ENCODE results near the gene RNASET2.

RNASET2 gene

GRCh38 chr6:166932116-166932515, 24.2 kb downstream of the RNASET2 start:
- H3K9ac ChIP-seq (ENCODE audit: low read length): no peak overlapping the region
- no peak overlapping the region for H4K8ac ChIP-seq (ENCODE audit: low read depth, low read length)
- no peak overlapping the region for H4K12ac ChIP-seq (ENCODE audit: low read depth, low read length)
- H3K18ac ChIP-seq (ENCODE audit: low read length): no peak overlapping the region
- H3K27ac ChIP-seq (ENCODE audit: low read depth, low read length): no peak overlapping the region
- H3K79me1 ChIP-seq (ENCODE audit: low read length): no peaks in the 10 kb centered on the region
- DNase-seq: no peak
- H2BK12ac ChIP-seq (ENCODE audit: low read length): no peak overlapping the region
- H3K4ac ChIP-seq (ENCODE audit: low read depth, low read length): no peak overlapping the region
- no peaks in the 10 kb centered on the region for H3K36me3 ChIP-seq (ENCODE audit: control insufficient read depth in 1 of 2, insufficient read depth in 2 of 2, low read length in 2 of 2)
- H3K14ac ChIP-seq (ENCODE audit: low read length): no peak overlapping the region
- H3K4me3 ChIP-seq (ENCODE audit: low read depth, low read length): no peak overlapping the region
- no peak overlapping the region for H3K23ac ChIP-seq (ENCODE audit: low read length)
- WGBS (ENCODE audit: extremely low coverage, insufficient coverage, insufficient read length): no CpG with 5 or more reads among the region's 6 CpGs
- no peak overlapping the region for H4K91ac ChIP-seq (ENCODE audit: low read depth, low read length)
- H2BK120ac ChIP-seq (ENCODE audit: insufficient read depth, low read length, poor library complexity): no peak overlapping the region
- no peak overlapping the region for H2AFZ ChIP-seq (ENCODE audit: insufficient read depth, low read length, poor library complexity)
- no peak overlapping the region for H2BK5ac ChIP-seq (ENCODE audit: low read depth, low read length, poor library complexity)
- H2AK5ac ChIP-seq (ENCODE audit: low read length): no peak overlapping the region
- H3K4me2 ChIP-seq (ENCODE audit: low read length): no peak overlapping the region
- H3K27me3 ChIP-seq (ENCODE audit: insufficient read depth, low read length): no peaks in the 10 kb centered on the region
- H3K79me2 ChIP-seq (ENCODE audit: control insufficient read depth, insufficient read depth, low read length, poor library complexity): no peaks in the 10 kb centered on the region
- peaks cover 6% of the 10 kb centered on the region for H3K9me3 ChIP-seq (ENCODE audit: insufficient read depth, low read depth, low read length)
- H3K4me1 ChIP-seq (ENCODE audit: control insufficient read depth in 1 of 2, insufficient read depth in 2 of 2, low read length in 2 of 2): no peaks in the 10 kb centered on the region

GRCh38 chr6:166931426-166931970, 24.9 kb downstream of the RNASET2 start:
- Histone ChIP-seq H2BK120ac (ENCODE audit: insufficient read depth, low read length, poor library complexity) (no peak overlapping the region), H4K91ac (ENCODE audit: low read depth, low read length) (no peak overlapping the region), H2BK12ac (ENCODE audit: low read length) (no peak overlapping the region), H3K4me2 (ENCODE audit: low read length) (no peak overlapping the region), H3K4me1 (ENCODE audit: control insufficient read depth in 1 of 2, insufficient read depth in 2 of 2, low read length in 2 of 2) (no peaks in the 10 kb centered on the region), H3K14ac (ENCODE audit: low read length) (no peak overlapping the region), H3K36me3 (ENCODE audit: control insufficient read depth in 1 of 2, insufficient read depth in 2 of 2, low read length in 2 of 2) (no peaks in the 10 kb centered on the region), H2AFZ (ENCODE audit: insufficient read depth, low read length, poor library complexity) (no peak overlapping the region), H2BK5ac (ENCODE audit: low read depth, low read length, poor library complexity) (no peak overlapping the region), H3K27me3 (ENCODE audit: insufficient read depth, low read length) (no peaks in the 10 kb centered on the region), H3K79me1 (ENCODE audit: low read length) (no peaks in the 10 kb centered on the region), H4K8ac (ENCODE audit: low read depth, low read length) (no peak overlapping the region), H3K4ac (ENCODE audit: low read depth, low read length) (no peak overlapping the region), H3K9ac (ENCODE audit: low read length) (no peak overlapping the region), H3K27ac (ENCODE audit: low read depth, low read length) (no peak overlapping the region), H3K18ac (ENCODE audit: low read length) (no peak overlapping the region), H3K4me3 (ENCODE audit: low read depth, low read length) (no peak overlapping the region), H2AK5ac (ENCODE audit: low read length) (no peak overlapping the region), H3K9me3 (ENCODE audit: insufficient read depth, low read depth, low read length) (peaks cover 6% of the 10 kb centered on the region), H3K23ac (ENCODE audit: low read length) (no peak overlapping the region), H4K12ac (ENCODE audit: low read depth, low read length) (no peak overlapping the region), H3K79me2 (ENCODE audit: control insufficient read depth, insufficient read depth, low read length, poor library complexity) (no peaks in the 10 kb centered on the region)
- WGBS (ENCODE audit: extremely low coverage, insufficient coverage, insufficient read length): no CpG with 5 or more reads among the region's 14 CpGs
- DNase-seq: no peak

DNA sequence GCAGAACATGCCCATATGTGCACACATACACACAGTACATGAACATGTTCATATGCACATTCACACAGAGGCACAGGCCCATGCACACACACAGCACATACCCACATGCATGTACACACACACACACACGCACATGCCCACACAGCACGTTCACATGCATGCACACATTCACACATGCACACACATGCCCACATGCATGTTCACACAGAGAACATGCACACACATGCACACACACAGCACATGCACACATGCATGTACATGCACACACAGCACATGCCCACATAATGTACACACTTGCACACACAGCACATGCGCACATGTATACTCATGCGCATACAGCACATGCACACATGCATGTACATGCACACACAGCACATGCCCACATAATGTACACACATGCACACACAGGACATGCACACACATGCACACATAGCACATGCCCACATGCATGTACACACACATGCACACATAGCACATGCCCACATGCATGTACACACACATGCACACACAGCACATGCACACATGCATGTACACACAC, 25.9 kb downstream of the RNASET2 start:
- Histone ChIP-seq H3K9ac (ENCODE audit: low read length) (no peak overlapping the region), H3K79me1 (ENCODE audit: low read length) (no peaks in the 10 kb centered on the region), H2AFZ (ENCODE audit: insufficient read depth, low read length, poor library complexity) (no peak overlapping the region), H3K4ac (ENCODE audit: low read depth, low read length) (no peak overlapping the region), H3K27ac (ENCODE audit: low read depth, low read length) (no peak overlapping the region), H2BK120ac (ENCODE audit: insufficient read depth, low read length, poor library complexity) (no peak overlapping the region), H3K4me1 (ENCODE audit: control insufficient read depth in 1 of 2, insufficient read depth in 2 of 2, low read length in 2 of 2) (no peaks in the 10 kb centered on the region), H2AK5ac (ENCODE audit: low read length) (no peak overlapping the region), H3K79me2 (ENCODE audit: control insufficient read depth, insufficient read depth, low read length, poor library complexity) (no peaks in the 10 kb centered on the region), H3K27me3 (ENCODE audit: insufficient read depth, low read length) (no peaks in the 10 kb centered on the region), H4K91ac (ENCODE audit: low read depth, low read length) (no peak overlapping the region), H2BK12ac (ENCODE audit: low read length) (no peak overlapping the region), H3K9me3 (ENCODE audit: insufficient read depth, low read depth, low read length) (peaks cover 6% of the 10 kb centered on the region), H3K4me2 (ENCODE audit: low read length) (no peak overlapping the region), H4K8ac (ENCODE audit: low read depth, low read length) (no peak overlapping the region), H4K12ac (ENCODE audit: low read depth, low read length) (no peak overlapping the region), H3K23ac (ENCODE audit: low read length) (peak overlapping the region; percentile 96), H2BK5ac (ENCODE audit: low read depth, low read length, poor library complexity) (no peak overlapping the region), H3K18ac (ENCODE audit: low read length) (no peak overlapping the region), H3K36me3 (ENCODE audit: control insufficient read depth in 1 of 2, insufficient read depth in 2 of 2, low read length in 2 of 2) (no peaks in the 10 kb centered on the region), H3K4me3 (ENCODE audit: low read depth, low read length) (peak overlapping the region; percentile 27), H3K14ac (ENCODE audit: low read length) (no peak overlapping the region)
- DNase-seq: no peak
- WGBS (ENCODE audit: extremely low coverage, insufficient coverage, insufficient read length): no CpG with 5 or more reads among the region's 4 CpGs

DNA sequence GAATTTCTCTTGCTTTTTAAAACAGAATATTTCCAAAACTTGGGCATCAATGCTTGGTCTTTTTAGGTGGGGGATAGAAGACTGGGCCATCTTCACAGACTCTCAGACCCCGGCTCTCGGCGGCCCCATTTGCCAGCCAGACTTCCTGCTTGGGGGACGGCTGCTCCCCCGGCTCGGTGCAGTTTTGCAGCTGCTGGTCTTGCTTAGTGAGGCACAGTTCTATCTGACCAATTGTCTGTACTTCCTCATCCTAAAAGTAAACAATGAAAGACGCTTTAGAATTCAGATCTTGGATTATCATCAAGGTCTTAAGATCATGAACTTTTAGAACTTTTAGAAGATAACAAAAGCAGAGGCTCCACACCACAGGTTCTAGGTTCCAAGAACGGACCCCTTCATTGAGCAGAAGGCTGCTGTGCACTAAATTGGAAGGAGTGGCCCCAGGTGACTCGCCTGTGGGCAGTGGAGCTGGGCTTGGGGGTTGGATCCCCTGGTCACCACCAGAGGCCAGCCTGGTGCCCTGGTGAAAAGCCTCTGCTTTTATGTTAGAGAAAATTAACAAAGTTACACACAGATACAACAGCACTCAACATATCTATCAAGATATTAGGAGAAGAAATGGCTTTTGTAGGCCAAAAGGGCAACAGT, 26.7 kb downstream of the RNASET2 start:
- H4K8ac ChIP-seq (ENCODE audit: low read depth, low read length): no peak overlapping the region
- H3K14ac ChIP-seq (ENCODE audit: low read length): no peak overlapping the region
- no peak overlapping the region for H3K4me3 ChIP-seq (ENCODE audit: low read depth, low read length)
- no peaks in the 10 kb centered on the region for H3K79me2 ChIP-seq (ENCODE audit: control insufficient read depth, insufficient read depth, low read length, poor library complexity)
- no peak overlapping the region for H3K4me2 ChIP-seq (ENCODE audit: low read length)
- no peak overlapping the region for H3K18ac ChIP-seq (ENCODE audit: low read length)
- no peak overlapping the region for H4K91ac ChIP-seq (ENCODE audit: low read depth, low read length)
- H3K27ac ChIP-seq (ENCODE audit: low read depth, low read length): no peak overlapping the region
- H3K36me3 ChIP-seq (ENCODE audit: control insufficient read depth in 1 of 2, insufficient read depth in 2 of 2, low read length in 2 of 2): no peaks in the 10 kb centered on the region
- H3K4me1 ChIP-seq (ENCODE audit: control insufficient read depth in 1 of 2, insufficient read depth in 2 of 2, low read length in 2 of 2): no peaks in the 10 kb centered on the region
- WGBS (ENCODE audit: extremely low coverage, insufficient coverage, insufficient read length): no CpG with 5 or more reads among the region's 9 CpGs
- no peak for DNase-seq
- no peak overlapping the region for H2AK5ac ChIP-seq (ENCODE audit: low read length)
- H3K79me1 ChIP-seq (ENCODE audit: low read length): no peaks in the 10 kb centered on the region
- no peak overlapping the region for H2BK120ac ChIP-seq (ENCODE audit: insufficient read depth, low read length, poor library complexity)
- H4K12ac ChIP-seq (ENCODE audit: low read depth, low read length): no peak overlapping the region
- peaks cover 6% of the 10 kb centered on the region for H3K9me3 ChIP-seq (ENCODE audit: insufficient read depth, low read depth, low read length)
- no peaks in the 10 kb centered on the region for H3K27me3 ChIP-seq (ENCODE audit: insufficient read depth, low read length)
- no peak overlapping the region for H2BK5ac ChIP-seq (ENCODE audit: low read depth, low read length, poor library complexity)
- H2BK12ac ChIP-seq (ENCODE audit: low read length): no peak overlapping the region
- no peak overlapping the region for H3K9ac ChIP-seq (ENCODE audit: low read length)
- no peak overlapping the region for H3K4ac ChIP-seq (ENCODE audit: low read depth, low read length)
- no peak overlapping the region for H3K23ac ChIP-seq (ENCODE audit: low read length)
- H2AFZ ChIP-seq (ENCODE audit: insufficient read depth, low read length, poor library complexity): no peak overlapping the region

Measured in trophoblast cell (in vitro differentiated cells and primary cell).